UCSD-AML1 (cell line): ENCODE results near the gene NELFB.
A peak's percentile ranks its signal among the peaks of the same experiment; 100 is the strongest.

Experiments used
- DNase-seq: peaks from one replicate; lab custom pipeline; 2025; ENCODE audit not compliant: unreplicated experiment; lab: John Stamatoyannopoulos, UW

The NELFB gene

GRCh38 chr9:137302449-137303150 lies 47.5 kb downstream of the NELFB start:
- no peak for DNase-seq

GRCh38 chr9:137303151-137303892 lies 48.2 kb downstream of the NELFB start:
- peak; percentile 56 for DNase-seq

GRCh38 chr9:137303893-137304382 lies 48.8 kb downstream of the NELFB start:
- DNase-seq = no peak

- no peak for DNase-seq
Observed at GRCh38 chr9:137304383-137305059, 49.4 kb downstream of the NELFB start.

- DNase-seq = peak; percentile 86
Observed at GRCh38 chr9:137305060-137305797, 50.1 kb downstream of the NELFB start.

GRCh38 chr9:137305798-137306065 lies 50.6 kb downstream of the NELFB start:
- DNase-seq = no peak

- peak; percentile 61 for DNase-seq
Observed at GRCh38 chr9:137306066-137306849, 51.1 kb downstream of the NELFB start.

GRCh38 chr9:137306850-137307254 lies 51.7 kb downstream of the NELFB start:
- DNase-seq = no peak

GRCh38 chr9:137307255-137308056 lies 52.3 kb downstream of the NELFB start:
- no peak for DNase-seq

GRCh38 chr9:137308057-137308619 lies 53.0 kb downstream of the NELFB start:
- no peak for DNase-seq

GRCh38 chr9:137309368-137310188 lies 54.5 kb downstream of the NELFB start:
- no peak for DNase-seq

GRCh38 chr9:137310189-137311052 lies 55.3 kb downstream of the NELFB start:
- DNase-seq = no peak

- DNase-seq = no peak
Observed at GRCh38 chr9:137311171-137311985, 56.3 kb downstream of the NELFB start.

GRCh38 chr9:137311986-137312851 lies 57.1 kb downstream of the NELFB start:
- no peak for DNase-seq

GRCh38 chr9:137312852-137313325 lies 57.8 kb downstream of the NELFB start:
- no peak for DNase-seq
